Keratinocyte (primary cell): ENCODE results near the gene PHLPP1. TPM values are rescaled to one million over a fixed set of nuclear protein-coding genes. Genes with fewer than 3 reads are reported as not detected.

ENCODE experiments used
- DNase-seq: peaks from one replicate; pipeline ENCODE4 v3.0.0-alpha.2; 2011; ENCODE audit warnings: low read depth, missing footprints, low spot score
- FAIRE-seq: peaks from 2 replicates; lab custom pipeline; 2011; peaks lifted over from hg19 to GRCh38; lab: Jason Lieb, UNC
- H2AFZ ChIP-seq: 2 replicates; pipeline ENCODE4 v1.6.0; 2012; ENCODE audit warnings: low read length, control low read depth, inconsistent platforms; ENCODE audit not compliant: control insufficient read depth
- H3K27ac ChIP-seq: 2 replicates; pipeline ENCODE4 v1.5.1; 2011; ENCODE audit warnings: low read length; ENCODE audit not compliant: control insufficient read depth, insufficient read depth
- H3K27me3 ChIP-seq: 3 replicates; pipeline ENCODE4 v1.6.0; 2011; ENCODE audit warnings: low read length; ENCODE audit not compliant: control insufficient read depth, insufficient read depth; ENCODE audit errors: extremely low read depth
- H3K36me3 ChIP-seq, 2 experiments: 2 replicates in 1 of 2; 3 replicates in 1 of 2; pipeline ENCODE4 v1.5.1; 2011; ENCODE audit warnings: low read length in 2 of 2, mild to moderate bottlenecking in 1 of 2; ENCODE audit not compliant: control insufficient read depth in 2 of 2, insufficient read depth in 2 of 2; ENCODE audit errors: extremely low read depth in 1 of 2
- H3K4me1 ChIP-seq: 3 replicates; pipeline ENCODE4 v1.5.1; 2011; ENCODE audit warnings: low read length; ENCODE audit not compliant: control insufficient read depth, insufficient read depth; ENCODE audit errors: extremely low read depth
- H3K4me2 ChIP-seq: 3 replicates; pipeline ENCODE4 v1.6.0; 2011; ENCODE audit warnings: low read depth, low read length; ENCODE audit not compliant: control insufficient read depth, insufficient read depth; ENCODE audit errors: extremely low read depth
- H3K4me3 ChIP-seq, 3 experiments: fragments of 200-600 bp in 1 of 3; sonication (generic) in 1 of 3; 2 replicates in 2 of 3; 3 replicates in 1 of 3; pipeline ENCODE4 v1.5.1; 2011 to 2016; ENCODE audit warnings: low read length in 3 of 3, mild to moderate bottlenecking in 3 of 3, control low read depth in 2 of 3, inconsistent platforms in 1 of 3, low read depth in 1 of 3, mixed read lengths in 1 of 3, mixed run types in 1 of 3, moderate library complexity in 1 of 3; ENCODE audit not compliant: control insufficient read depth in 2 of 3, insufficient read depth in 2 of 3; ENCODE audit errors: extremely low read depth in 1 of 3
- H3K79me2 ChIP-seq: 2 replicates; pipeline ENCODE4 v1.6.0; 2012; ENCODE audit warnings: low read length; ENCODE audit not compliant: control insufficient read depth, insufficient read depth
- H3K9ac ChIP-seq: 3 replicates; pipeline ENCODE4 v1.6.0; 2011; ENCODE audit warnings: low read length; ENCODE audit not compliant: control insufficient read depth, insufficient read depth; ENCODE audit errors: extremely low read depth
- H3K9me1 ChIP-seq: 3 replicates; pipeline ENCODE4 v1.6.0; 2011; ENCODE audit warnings: low read length; ENCODE audit not compliant: control insufficient read depth, insufficient read depth; ENCODE audit errors: extremely low read depth
- H3K9me3 ChIP-seq: 2 replicates; pipeline ENCODE4 v1.5.1; 2012; ENCODE audit warnings: low read depth, low read length; ENCODE audit not compliant: control insufficient read depth
- H4K20me1 ChIP-seq: 3 replicates; pipeline ENCODE4 v1.6.0; 2011; ENCODE audit warnings: low read length; ENCODE audit not compliant: control insufficient read depth, insufficient read depth; ENCODE audit errors: extremely low read depth
- CTCF ChIP-seq, 3 experiments: IDR thresholded peaks in 1 of 3; conservative IDR thresholded peaks in 1 of 3; optimal IDR thresholded peaks in 1 of 3; 2 replicates in 2 of 3; 3 replicates in 1 of 3; pipeline versions ENCODE3 to v1.5.1; 2011; ENCODE audit warnings: low read length in 3 of 3, mild to moderate bottlenecking in 3 of 3, moderate library complexity in 2 of 3, control low read depth in 1 of 3, inconsistent platforms in 1 of 3; ENCODE audit not compliant: insufficient read depth in 2 of 3; ENCODE audit errors: extremely low read depth in 1 of 3
- EZH2 ChIP-seq: IDR thresholded peaks from one replicate; pipeline ENCODE4 v1.6.1; 2012; ENCODE audit warnings: inconsistent platforms, mild to moderate bottlenecking, low read length, moderate library complexity
- dilution Hi-C: fragments of 300-500 bp; cut with MboI; formaldehyde crosslinking; loops from one replicate; pipeline ENCODE4 v1.7.0; 2020; ENCODE audit warnings: low sequenced_read_pairs; ENCODE audit not compliant: extremely low pct_ligation_motif_present
- polyA plus RNA-seq, 5 experiments: library from polyadenylated mRNA; depleted of rRNA in 3 of 5; stranded (reverse) in 3 of 5; stranded (forward) in 1 of 5; unstranded in 1 of 5; fragments of >200 nt; gene quantifications; 1 replicate in 1 of 5; 2 replicates in 3 of 5; 3 replicates in 1 of 5; pipeline versions ENCODE4 v1.2.1 to v1.2.3, GENCODE V29; 2011 to 2012; ENCODE audit warnings: missing spikeins in 2 of 5, low read depth in 1 of 5, low replicate concordance in 1 of 5

PHLPP1 gene
- polyA plus RNA-seq, 1 donor (not counting 4 experiments of a cell fraction or from before 2014, with no cell fraction given), result 8.4 TPM

- TF ChIP-seq EZH2 (no peak), CTCF (optimal IDR thresholded peaks at IDR 0.05 in 1 of 3, IDR thresholded peaks at IDR 0.05 in 1 of 3, conservative IDR thresholded peaks at IDR 0.05 in 1 of 3; ENCODE audit: extremely low read depth in 1 of 3, insufficient read depth in 2 of 3, low read length in 3 of 3) (no peak)
- Histone ChIP-seq H3K9ac (no peak overlapping the region), H3K4me3 (no peak overlapping the region), H3K36me3 (no peaks in the 10 kb centered on the region), H3K27me3 (no peaks in the 10 kb centered on the region), H3K4me2 (no peak overlapping the region), H3K27ac (no peak overlapping the region), H3K4me1 (peaks cover 10% of the 10 kb centered on the region), H3K9me3 (no peaks in the 10 kb centered on the region), H3K79me2 (peaks cover 24% of the 10 kb centered on the region), H3K9me1 (no peaks in the 10 kb centered on the region), H4K20me1 (no peaks in the 10 kb centered on the region), H2AFZ (no peak overlapping the region)
- DNase-seq (no peak), FAIRE-seq (no peak)
- dilution Hi-C loops, result no loop called here
These were observed 22.0 kb downstream of the PHLPP1 start for GRCh38 chr18:62737241-62737873.

- no peaks in the 10 kb centered on the region for H3K9me1 ChIP-seq
- dilution Hi-C loops, result no loop called here
- H3K9me3 ChIP-seq, result no peaks in the 10 kb centered on the region
- H4K20me1 ChIP-seq, result no peaks in the 10 kb centered on the region
- no peak overlapping the region for H2AFZ ChIP-seq
- H3K27ac ChIP-seq, result no peak overlapping the region
- H3K4me3 ChIP-seq, result no peak overlapping the region
- no peak overlapping the region for H3K9ac ChIP-seq
- peaks cover 22% of the 10 kb centered on the region for H3K79me2 ChIP-seq
- no peak for DNase-seq
- H3K36me3 ChIP-seq, result no peaks in the 10 kb centered on the region
- TF ChIP-seq CTCF (optimal IDR thresholded peaks at IDR 0.05 in 1 of 3, IDR thresholded peaks at IDR 0.05 in 1 of 3, conservative IDR thresholded peaks at IDR 0.05 in 1 of 3; ENCODE audit: extremely low read depth in 1 of 3, insufficient read depth in 2 of 3, low read length in 3 of 3) (no peak), EZH2 (no peak)
- H3K4me2 ChIP-seq, result no peak overlapping the region
- H3K27me3 ChIP-seq, result no peaks in the 10 kb centered on the region
- H3K4me1 ChIP-seq, result peaks cover 10% of the 10 kb centered on the region
- FAIRE-seq, result no peak
These were observed 23.3 kb downstream of the PHLPP1 start for GRCh38 chr18:62738639-62739038.
